Activated CD4-positive, alpha-beta T cell treated with anti-CD3 and anti-CD28 coated beads, Interleukin-2, amount 50 U/mL, for 24 hours (primary cell): Measurements from ENCODE around the gene DPH1.
A peak's percentile ranks its signal among the peaks of the same experiment; 100 is the strongest.

Experiments used
- DNase-seq, 2 donors: peaks; one replicate each; pipeline ENCODE4 v3.0.0-alpha.2; 2020; ENCODE audit warnings: low read depth in 1 of 2, low spot score in 1 of 2

The DPH1 gene

GRCh38 chr17:2027528-2028233 lies 2.3 kb upstream of the DPH1 start:
- DNase-seq, result no peak

- DNase-seq, result no peak
These were observed 1.7 kb upstream of the DPH1 start for GRCh38 chr17:2028234-2028614.

GRCh38 chr17:2028737-2029136 lies 1.2 kb upstream of the DPH1 start:
- DNase-seq, result no peak

GRCh38 chr17:2030779-2031163 lies 818 bp downstream of the DPH1 start:
- DNase-seq, result no peak

- DNase-seq, result no peak
These were observed 3.2 kb downstream of the DPH1 start for GRCh38 chr17:2033153-2033552.

- DNase-seq, result no peak
These were observed 4.2 kb downstream of the DPH1 start for GRCh38 chr17:2034157-2034556.

- DNase-seq, result no peak
These were observed 5.0 kb downstream of the DPH1 start for GRCh38 chr17:2034806-2035540.

GRCh38 chr17:2035541-2036488 lies 5.9 kb downstream of the DPH1 start:
- DNase-seq, result no peak

GRCh38 chr17:2037155-2037554 lies 7.2 kb downstream of the DPH1 start:
- no peak for DNase-seq

GRCh38 chr17:2040219-2040827 lies 10.4 kb downstream of the DPH1 start:
- DNase-seq, result no peak

GRCh38 chr17:2040942-2041560 lies 11.1 kb downstream of the DPH1 start:
- no peak for DNase-seq

- DNase-seq, result peak; percentile 96
These were observed 11.8 kb downstream of the DPH1 start, which contains the start of gene OVCA2 for GRCh38 chr17:2041561-2042389. TSS of gene OVCA2 (plus strand) at chr17:2042022. CDS start at chr17:2042048, 26 bp downstream.

GRCh38 chr17:2042390-2042847 lies 12.5 kb downstream of the DPH1 start:
- no peak for DNase-seq

- no peak for DNase-seq
These were observed 13.0 kb downstream of the DPH1 start for GRCh38 chr17:2042933-2043332.

- DNase-seq, result no peak
These were observed 13.8 kb downstream of the DPH1 start for GRCh38 chr17:2043785-2044184.

- no peak for DNase-seq
These were observed 14.4 kb downstream of the DPH1 start for GRCh38 chr17:2044263-2044894.

- no peak for DNase-seq
These were observed 17.6 kb downstream of the DPH1 start for GRCh38 chr17:2047590-2047989.

- no peak for DNase-seq
These were observed 18.9 kb downstream of the DPH1 start for GRCh38 chr17:2048805-2049204.
